ENCODE measurements around the gene IMPG2. TPM values are rescaled to one million over a fixed set of nuclear protein-coding genes. Genes with fewer than 3 reads are reported as not detected.

IMPG2 gene
- total RNA-seq, 1 donor: 0.84 TPM

DNA sequence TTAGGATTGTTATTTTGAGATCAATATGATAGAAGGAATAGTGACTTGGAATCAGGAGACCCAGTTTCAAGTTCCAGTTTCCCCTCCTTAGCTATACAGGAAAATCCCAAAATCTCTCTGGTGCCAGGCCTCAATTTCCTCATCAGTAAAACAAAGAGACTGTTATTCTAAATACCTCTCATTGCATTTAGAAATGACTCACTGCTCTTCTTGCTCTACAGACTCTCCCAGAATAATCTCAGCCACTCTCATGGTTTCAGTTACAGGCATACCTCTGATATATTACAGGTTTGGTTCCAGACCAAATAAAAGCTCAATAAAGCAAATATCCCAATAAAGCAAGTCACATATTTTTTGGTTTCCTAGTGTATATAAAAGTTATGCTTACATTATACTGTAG, 28.3 kb downstream of the IMPG2 start:
- no peak overlapping the region for H3K4me3 ChIP-seq (ENCODE audit: low read length)
- H3K27me3 ChIP-seq (ENCODE audit: insufficient read depth, low read length): no peaks in the 10 kb centered on the region
- no peaks in the 10 kb centered on the region for H3K9me3 ChIP-seq (ENCODE audit: low read depth, low read length)
- no peaks in the 10 kb centered on the region for H3K4me1 ChIP-seq (ENCODE audit: insufficient read depth, low read length)

DNA sequence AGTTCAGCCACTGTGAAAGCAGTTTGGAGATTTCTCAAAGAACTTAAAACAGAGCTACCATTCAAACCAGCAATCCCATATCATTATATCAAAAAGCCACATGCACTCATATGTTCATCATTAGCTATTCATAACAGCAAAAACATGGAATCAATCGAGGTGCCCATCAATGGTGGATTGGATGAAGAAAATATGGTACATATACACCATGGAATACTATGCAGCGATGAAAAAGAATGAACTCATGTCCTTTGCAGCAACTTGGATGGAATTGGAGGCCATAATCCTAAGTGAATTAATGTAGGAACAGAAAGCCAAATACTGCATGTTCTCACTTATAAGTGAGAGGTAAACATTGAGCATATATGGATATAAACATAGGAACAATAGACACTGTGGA, 32.1 kb downstream of the IMPG2 start:
- Histone ChIP-seq H3K9me3 (ENCODE audit: low read depth, low read length) (no peaks in the 10 kb centered on the region), H3K4me1 (ENCODE audit: insufficient read depth, low read length) (no peaks in the 10 kb centered on the region), H3K27me3 (ENCODE audit: insufficient read depth, low read length) (no peaks in the 10 kb centered on the region), H3K4me3 (ENCODE audit: low read length) (no peak overlapping the region)

DNA sequence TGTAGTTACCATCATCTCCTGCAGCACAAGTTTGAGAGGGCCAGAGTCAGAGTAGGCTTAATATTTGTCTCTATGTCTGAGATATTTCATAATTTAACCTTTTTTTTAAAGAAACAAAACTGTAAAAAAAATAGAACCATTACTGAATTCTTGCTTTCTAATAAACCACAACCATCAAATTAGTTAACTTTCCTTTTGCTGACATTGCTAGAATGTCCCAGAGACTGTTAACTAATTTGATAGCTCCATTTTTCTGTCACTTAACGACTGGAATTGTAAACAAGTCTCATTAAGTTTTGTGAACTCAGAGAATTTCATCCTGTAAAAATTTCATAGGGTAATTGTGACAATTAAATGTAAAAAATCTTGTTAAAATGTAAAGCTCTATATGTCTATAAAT, 35.6 kb downstream of the IMPG2 start:
- H3K9me3 ChIP-seq (ENCODE audit: low read depth, low read length): no peaks in the 10 kb centered on the region
- H3K4me3 ChIP-seq (ENCODE audit: low read length): no peak overlapping the region
- no peaks in the 10 kb centered on the region for H3K27me3 ChIP-seq (ENCODE audit: insufficient read depth, low read length)
- no peaks in the 10 kb centered on the region for H3K4me1 ChIP-seq (ENCODE audit: insufficient read depth, low read length)

GRCh38 chr3:101281521-101282030, 38.8 kb downstream of the IMPG2 start:
- Histone ChIP-seq H3K4me1 (ENCODE audit: insufficient read depth, low read length) (no peaks in the 10 kb centered on the region), H3K9me3 (ENCODE audit: low read depth, low read length) (no peaks in the 10 kb centered on the region), H3K4me3 (ENCODE audit: low read length) (no peak overlapping the region), H3K27me3 (ENCODE audit: insufficient read depth, low read length) (no peaks in the 10 kb centered on the region)

DNA sequence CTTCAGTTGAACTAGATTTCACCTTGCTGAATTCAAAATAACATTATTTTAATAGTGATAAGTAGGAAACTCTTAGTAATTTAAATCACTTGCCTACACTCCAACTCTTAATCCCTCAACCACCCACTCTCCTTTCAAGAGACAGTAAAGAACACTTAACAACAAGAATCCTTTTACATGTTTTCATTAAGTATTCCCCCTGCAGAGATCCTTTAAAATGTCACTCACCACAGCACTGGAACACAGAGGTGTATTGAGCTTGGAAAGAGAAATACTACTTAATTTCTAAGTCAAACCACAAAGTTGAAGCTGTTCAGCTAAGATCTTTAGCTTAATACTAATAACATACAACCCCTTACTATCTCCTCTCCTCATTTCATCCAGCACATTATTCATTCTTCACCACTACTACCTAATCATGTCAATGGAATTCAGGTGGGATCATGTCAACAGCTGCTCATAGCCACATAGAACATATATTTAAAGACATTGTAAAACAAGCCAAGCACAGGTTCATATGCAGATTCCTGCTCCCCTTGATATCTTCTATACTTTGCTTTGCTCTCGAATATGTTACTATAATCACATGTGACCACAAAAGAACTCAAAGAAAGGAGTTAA, 40.5 kb downstream of the IMPG2 start:
- Histone ChIP-seq H3K9me3 (ENCODE audit: low read depth, low read length) (no peaks in the 10 kb centered on the region), H3K4me3 (ENCODE audit: low read length) (no peak overlapping the region), H3K27me3 (ENCODE audit: insufficient read depth, low read length) (no peaks in the 10 kb centered on the region), H3K4me1 (ENCODE audit: insufficient read depth, low read length) (no peaks in the 10 kb centered on the region)

DNA sequence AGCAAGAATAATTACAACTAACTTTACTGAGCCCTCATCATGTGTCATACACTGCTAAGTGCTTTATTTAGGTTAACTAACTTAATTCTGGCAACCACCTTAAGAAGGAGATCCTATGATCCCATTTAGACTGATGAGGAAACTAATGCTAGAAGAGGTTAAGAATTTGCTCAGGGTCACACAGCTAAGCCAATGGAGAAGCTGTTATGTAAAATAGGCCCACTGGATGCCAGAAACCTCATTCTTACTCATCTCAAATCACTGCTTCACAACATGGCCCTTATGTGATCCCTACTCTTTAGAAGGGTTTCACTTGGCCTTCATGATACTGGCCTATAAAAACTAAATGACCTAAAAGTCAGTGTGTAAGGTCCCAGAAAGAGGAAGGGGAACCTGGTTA, 41.2 kb downstream of the IMPG2 start:
- Histone ChIP-seq H3K4me3 (ENCODE audit: low read length) (no peak overlapping the region), H3K27me3 (ENCODE audit: insufficient read depth, low read length) (no peaks in the 10 kb centered on the region), H3K9me3 (ENCODE audit: low read depth, low read length) (no peaks in the 10 kb centered on the region), H3K4me1 (ENCODE audit: insufficient read depth, low read length) (no peaks in the 10 kb centered on the region)

- Histone ChIP-seq H3K9me3 (ENCODE audit: low read depth, low read length) (no peaks in the 10 kb centered on the region), H3K4me3 (ENCODE audit: low read length) (no peak overlapping the region), H3K4me1 (ENCODE audit: insufficient read depth, low read length) (no peaks in the 10 kb centered on the region), H3K27me3 (ENCODE audit: insufficient read depth, low read length) (no peaks in the 10 kb centered on the region)
Measured at GRCh38 chr3:101278727-101279126, 41.6 kb downstream of the IMPG2 start.

GRCh38 chr3:101273608-101274007, 46.8 kb downstream of the IMPG2 start:
- Histone ChIP-seq H3K4me3 (ENCODE audit: low read length) (no peak overlapping the region), H3K27me3 (ENCODE audit: insufficient read depth, low read length) (no peaks in the 10 kb centered on the region), H3K9me3 (ENCODE audit: low read depth, low read length) (no peaks in the 10 kb centered on the region), H3K4me1 (ENCODE audit: insufficient read depth, low read length) (no peaks in the 10 kb centered on the region)

DNA sequence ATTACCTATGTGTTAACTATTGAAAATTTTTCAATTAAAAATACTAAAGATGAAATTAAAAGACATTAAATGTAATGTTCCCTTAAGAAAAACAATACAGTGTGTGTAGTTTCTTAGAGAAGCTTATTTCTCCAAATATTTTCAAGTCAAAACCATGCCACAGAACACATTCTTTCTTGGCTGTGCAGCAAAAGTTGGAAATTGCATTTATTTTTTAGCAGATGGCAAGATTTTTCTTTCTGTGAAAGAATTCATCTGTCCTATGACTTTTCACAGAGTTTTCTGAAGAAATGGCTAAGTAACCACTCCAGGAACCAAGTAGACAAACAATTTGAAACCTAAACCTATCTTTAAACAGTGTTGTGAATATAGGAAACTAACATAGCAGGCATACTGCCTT, 47.2 kb downstream of the IMPG2 start:
- no peak overlapping the region for H3K4me3 ChIP-seq (ENCODE audit: low read length)
- no peaks in the 10 kb centered on the region for H3K9me3 ChIP-seq (ENCODE audit: low read depth, low read length)

GRCh38 chr3:101271728-101272127, 48.6 kb downstream of the IMPG2 start:
- Histone ChIP-seq H3K4me3 (ENCODE audit: low read length) (no peak overlapping the region), H3K27me3 (ENCODE audit: insufficient read depth, low read length) (no peaks in the 10 kb centered on the region), H3K9me3 (ENCODE audit: low read depth, low read length) (no peaks in the 10 kb centered on the region), H3K4me1 (ENCODE audit: insufficient read depth, low read length) (no peaks in the 10 kb centered on the region)

More for the DNA sequence above, 47.2 kb downstream of the IMPG2 start:
- H3K4me1 ChIP-seq (ENCODE audit: insufficient read depth, low read length): no peaks in the 10 kb centered on the region
- no peaks in the 10 kb centered on the region for H3K27me3 ChIP-seq (ENCODE audit: insufficient read depth, low read length)

DNA sequence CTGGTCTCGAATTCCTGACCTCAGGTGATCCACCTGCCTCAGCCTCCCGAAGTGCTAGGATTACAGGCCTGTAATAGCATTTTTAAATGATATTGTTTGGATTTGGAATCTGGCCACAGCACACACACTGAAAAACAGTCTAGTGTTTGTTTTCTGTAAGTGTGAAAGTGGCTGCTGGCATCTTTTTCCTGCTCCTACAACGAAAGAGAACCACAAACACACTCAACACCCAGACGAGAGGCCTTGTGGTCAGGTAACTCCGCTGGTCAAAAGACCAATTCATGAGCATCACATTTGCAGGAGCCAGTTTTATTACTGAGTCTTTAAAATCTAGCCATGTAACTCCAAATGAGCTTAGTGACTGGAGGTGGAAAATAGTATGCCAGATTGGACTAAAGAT, 50.2 kb downstream of the IMPG2 start:
- no peaks in the 10 kb centered on the region for H3K4me1 ChIP-seq (ENCODE audit: insufficient read depth, low read length)
- H3K9me3 ChIP-seq (ENCODE audit: low read depth, low read length): no peaks in the 10 kb centered on the region
- no peaks in the 10 kb centered on the region for H3K27me3 ChIP-seq (ENCODE audit: insufficient read depth, low read length)
- H3K4me3 ChIP-seq (ENCODE audit: low read length): no peak overlapping the region

- H3K4me3 ChIP-seq (ENCODE audit: low read length): no peak overlapping the region
- H3K27me3 ChIP-seq (ENCODE audit: insufficient read depth, low read length): no peaks in the 10 kb centered on the region
- H3K4me1 ChIP-seq (ENCODE audit: insufficient read depth, low read length): no peaks in the 10 kb centered on the region
- H3K9me3 ChIP-seq (ENCODE audit: low read depth, low read length): peaks cover 5% of the 10 kb centered on the region
Measured at GRCh38 chr3:101268971-101269671, 51.3 kb downstream of the IMPG2 start.

- Histone ChIP-seq H3K4me1 (ENCODE audit: insufficient read depth, low read length) (no peaks in the 10 kb centered on the region), H3K27me3 (ENCODE audit: insufficient read depth, low read length) (no peaks in the 10 kb centered on the region), H3K9me3 (ENCODE audit: low read depth, low read length) (peaks cover 11% of the 10 kb centered on the region), H3K4me3 (ENCODE audit: low read length) (no peak overlapping the region)
Measured at GRCh38 chr3:101268141-101268540, 52.2 kb downstream of the IMPG2 start.

DNA sequence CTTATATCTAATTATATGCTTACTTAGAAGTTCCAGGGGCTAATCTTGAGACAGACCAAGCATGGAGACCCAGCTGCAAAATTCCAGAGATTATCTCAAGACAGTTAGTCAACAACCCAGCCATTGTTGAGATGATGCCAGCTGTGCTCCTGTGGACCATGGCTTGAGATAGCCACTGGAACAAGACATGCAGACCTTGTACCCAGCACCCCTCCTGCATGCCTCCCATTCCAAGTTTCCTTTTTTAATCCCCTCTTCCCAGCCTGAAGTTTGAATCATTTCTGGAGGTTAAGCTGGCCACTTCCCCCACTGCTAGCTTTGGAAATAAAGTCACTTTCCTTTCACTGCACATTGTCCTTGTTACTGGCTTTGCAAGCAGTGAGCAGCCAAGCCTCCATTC, 53.8 kb downstream of the IMPG2 start:
- Histone ChIP-seq H3K4me3 (ENCODE audit: low read length) (no peak overlapping the region), H3K9me3 (ENCODE audit: low read depth, low read length) (peaks cover 11% of the 10 kb centered on the region), H3K27me3 (ENCODE audit: insufficient read depth, low read length) (no peaks in the 10 kb centered on the region), H3K4me1 (ENCODE audit: insufficient read depth, low read length) (no peaks in the 10 kb centered on the region)

- Histone ChIP-seq H3K4me3 (ENCODE audit: low read length) (no peak overlapping the region), H3K27me3 (ENCODE audit: insufficient read depth, low read length) (no peaks in the 10 kb centered on the region), H3K4me1 (ENCODE audit: insufficient read depth, low read length) (no peaks in the 10 kb centered on the region), H3K9me3 (ENCODE audit: low read depth, low read length) (peaks cover 11% of the 10 kb centered on the region)
Measured at GRCh38 chr3:101266071-101266470, 54.3 kb downstream of the IMPG2 start.

Data from mononuclear cell (primary cell).